Neural cell (in vitro differentiated cells): ENCODE results near the gene SETBP1. TPM values are rescaled to one million over a fixed set of nuclear protein-coding genes. Genes with fewer than 3 reads are reported as not detected.

ENCODE experiments used
- H2AFZ ChIP-seq: fragments of 200-600, 300-800 bp; sonication (generic), shearing (Covaris generic); 2 replicates; pipeline ENCODE4 v1.6.0; 2014; ENCODE audit warnings: low read depth, mild to moderate bottlenecking, antibody characterized with exemption, low read length, moderate library complexity
- H3F3A ChIP-seq: fragments of 200-600 bp; shearing (Covaris generic); 2 replicates; pipeline ENCODE4 v1.6.1; 2016; ENCODE audit warnings: mild to moderate bottlenecking, moderate library complexity, mixed read lengths, antibody characterized with exemption, low read length; ENCODE audit not compliant: insufficient read depth, poor library complexity, severe bottlenecking
- H3K27ac ChIP-seq: fragments of 200-600, 300-800 bp; sonication (generic), shearing (Covaris generic); 2 replicates; pipeline ENCODE4 v1.5.1; 2014; ENCODE audit warnings: mild to moderate bottlenecking, low read length, moderate library complexity
- H3K27me3 ChIP-seq: fragments of 300-800, 200-600 bp; sonication (generic), shearing (Covaris generic); 2 replicates; pipeline ENCODE4 v1.6.0; 2014; ENCODE audit warnings: mild to moderate bottlenecking, low read depth, low read length, moderate library complexity; ENCODE audit not compliant: insufficient read depth
- H3K36me3 ChIP-seq: fragments of 300-800, 200-600 bp; sonication (generic), shearing (Covaris generic); 2 replicates; pipeline ENCODE4 v1.5.1; 2014; ENCODE audit warnings: mild to moderate bottlenecking, antibody characterized with exemption, low read length, moderate library complexity; ENCODE audit not compliant: insufficient read depth
- H3K4me2 ChIP-seq: fragments of 300-800, 200-600 bp; sonication (generic), shearing (Covaris generic); 2 replicates; pipeline ENCODE4 v1.6.0; 2014; ENCODE audit warnings: mild to moderate bottlenecking, low read length
- H3K4me3 ChIP-seq: fragments of 300-800, 200-600 bp; sonication (generic), shearing (Covaris generic); 2 replicates; pipeline ENCODE4 v1.5.1; 2014; ENCODE audit warnings: mild to moderate bottlenecking, low read length, moderate library complexity
- H3K79me2 ChIP-seq: fragments of 200-600 bp; shearing (Covaris generic); replicated peaks from 2 replicates; pipeline ENCODE4 v1.6.0; 2014; ENCODE audit warnings: mild to moderate bottlenecking, low read length, moderate library complexity; ENCODE audit not compliant: insufficient read depth
- H3K9ac ChIP-seq: fragments of 300-800, 200-600 bp; sonication (generic), shearing (Covaris generic); 2 replicates; pipeline ENCODE4 v1.6.1; 2016; ENCODE audit warnings: mild to moderate bottlenecking, low read length, mixed read lengths
- H3K9me2 ChIP-seq: fragments of 200-600 bp; shearing (Covaris generic); 2 replicates; pipeline ENCODE4 v1.6.1; 2016; ENCODE audit warnings: mild to moderate bottlenecking, low read length, mixed read lengths; ENCODE audit not compliant: insufficient read depth
- H3K9me3 ChIP-seq: fragments of 200-600, 300-800 bp; sonication (generic), shearing (Covaris generic); 2 replicates; pipeline ENCODE4 v1.6.1; 2016; ENCODE audit warnings: mild to moderate bottlenecking, mixed run types, low read length, moderate library complexity, mixed read lengths
- H4K20me1 ChIP-seq: fragments of 200-600 bp; shearing (Covaris generic); 2 replicates; pipeline ENCODE4 v1.6.1; 2016; ENCODE audit warnings: mild to moderate bottlenecking, mixed run types; ENCODE audit not compliant: insufficient read depth
- EP300 ChIP-seq: fragments of 450-650 bp; conservative IDR thresholded peaks from 2 replicates; pipeline ENCODE4 v1.6.1; 2014; ENCODE audit warnings: antibody characterized with exemption, mild to moderate bottlenecking, moderate library complexity; ENCODE audit not compliant: poor library complexity, severe bottlenecking
- EZH2 ChIP-seq: fragments of 200-600, 300-800 bp; shearing (Covaris generic), sonication (generic); IDR thresholded peaks from 2 replicates; pipeline ENCODE4 v1.6.1; 2014; ENCODE audit warnings: antibody characterized with exemption, low read length, borderline replicate concordance, mild to moderate bottlenecking; ENCODE audit not compliant: insufficient read depth, poor library complexity, severe bottlenecking
- MXI1 ChIP-seq: fragments of 450-650 bp; conservative IDR thresholded peaks from 2 replicates; pipeline ENCODE4 v1.6.1; 2014; ENCODE audit warnings: antibody characterized with exemption, mild to moderate bottlenecking; ENCODE audit not compliant: poor library complexity, severe bottlenecking
- POLR2AphosphoS5 ChIP-seq: IDR thresholded peaks from 2 replicates; pipeline ENCODE4 v1.6.1; 2012
- RAD21 ChIP-seq: fragments of 450-650 bp; conservative IDR thresholded peaks from 2 replicates; pipeline ENCODE4 v1.6.1; 2014; ENCODE audit warnings: antibody characterized with exemption, mild to moderate bottlenecking, moderate library complexity
- SMC3 ChIP-seq: fragments of 450-650 bp; conservative IDR thresholded peaks from 2 replicates; pipeline ENCODE4 v1.6.1; 2014; ENCODE audit warnings: antibody characterized with exemption, mild to moderate bottlenecking, moderate library complexity; ENCODE audit not compliant: poor library complexity
- TAF1 ChIP-seq: IDR thresholded peaks from 2 replicates; pipeline ENCODE4 v1.6.1; 2012; ENCODE audit warnings: low read depth
- polyA plus RNA-seq: library from polyadenylated mRNA; depleted of rRNA; stranded (reverse); fragments of >200 nt; gene quantifications from 2 replicates; pipeline ENCODE4 v1.2.3, GENCODE V29; 2014
- TF ChIP-seq, protein P1 (sequence below): fragments of 450-650 bp; IDR thresholded peaks from 2 replicates; pipeline ENCODE4 v1.5.1; 2014; ENCODE audit warnings: antibody characterized with exemption, mild to moderate bottlenecking, moderate library complexity; ENCODE audit not compliant: poor library complexity, severe bottlenecking
- TF ChIP-seq, protein P2 (sequence below): IDR thresholded peaks from 2 replicates; pipeline ENCODE4 v1.6.1; 2012; ENCODE audit warnings: borderline replicate concordance

Gene SETBP1
- polyA plus RNA-seq, 1 donor from 2014 or later, result 13.7 TPM

DNA sequence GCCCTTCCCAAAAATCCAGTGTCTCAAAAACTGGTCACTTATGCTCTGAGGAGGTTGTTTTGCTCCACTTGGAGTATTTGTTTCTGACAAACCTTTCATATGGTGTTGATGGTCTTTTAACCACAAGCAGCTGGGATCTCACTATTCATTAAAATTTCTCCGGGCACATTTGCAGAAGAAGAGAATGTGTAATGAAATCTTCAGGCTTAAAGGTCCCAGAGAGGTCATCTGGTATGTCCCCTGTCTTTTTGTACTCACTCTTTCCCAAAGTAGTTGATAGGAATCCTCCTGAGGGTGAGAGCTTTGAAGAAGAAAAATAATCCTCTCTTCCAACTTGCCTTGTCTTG, 430.8 kb downstream of the SETBP1 start:
- H3K79me2 ChIP-seq, result no peaks in the 10 kb centered on the region
- H3K36me3 ChIP-seq, result no peaks in the 10 kb centered on the region
- H3F3A ChIP-seq, result no peaks in the 10 kb centered on the region
- no peak overlapping the region for H2AFZ ChIP-seq
- no peak overlapping the region for H3K27ac ChIP-seq
- no peaks in the 10 kb centered on the region for H3K9me2 ChIP-seq
- TF ChIP-seq, protein P1, sequence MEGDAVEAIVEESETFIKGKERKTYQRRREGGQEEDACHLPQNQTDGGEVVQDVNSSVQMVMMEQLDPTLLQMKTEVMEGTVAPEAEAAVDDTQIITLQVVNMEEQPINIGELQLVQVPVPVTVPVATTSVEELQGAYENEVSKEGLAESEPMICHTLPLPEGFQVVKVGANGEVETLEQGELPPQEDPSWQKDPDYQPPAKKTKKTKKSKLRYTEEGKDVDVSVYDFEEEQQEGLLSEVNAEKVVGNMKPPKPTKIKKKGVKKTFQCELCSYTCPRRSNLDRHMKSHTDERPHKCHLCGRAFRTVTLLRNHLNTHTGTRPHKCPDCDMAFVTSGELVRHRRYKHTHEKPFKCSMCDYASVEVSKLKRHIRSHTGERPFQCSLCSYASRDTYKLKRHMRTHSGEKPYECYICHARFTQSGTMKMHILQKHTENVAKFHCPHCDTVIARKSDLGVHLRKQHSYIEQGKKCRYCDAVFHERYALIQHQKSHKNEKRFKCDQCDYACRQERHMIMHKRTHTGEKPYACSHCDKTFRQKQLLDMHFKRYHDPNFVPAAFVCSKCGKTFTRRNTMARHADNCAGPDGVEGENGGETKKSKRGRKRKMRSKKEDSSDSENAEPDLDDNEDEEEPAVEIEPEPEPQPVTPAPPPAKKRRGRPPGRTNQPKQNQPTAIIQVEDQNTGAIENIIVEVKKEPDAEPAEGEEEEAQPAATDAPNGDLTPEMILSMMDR, result no peak
- no peak for TF ChIP-seq MXI1
- no peak for TF ChIP-seq RAD21
- no peak for TF ChIP-seq TAF1
- TF ChIP-seq SMC3, result no peak
- TF ChIP-seq EZH2, result no peak
- TF ChIP-seq, protein P2, sequence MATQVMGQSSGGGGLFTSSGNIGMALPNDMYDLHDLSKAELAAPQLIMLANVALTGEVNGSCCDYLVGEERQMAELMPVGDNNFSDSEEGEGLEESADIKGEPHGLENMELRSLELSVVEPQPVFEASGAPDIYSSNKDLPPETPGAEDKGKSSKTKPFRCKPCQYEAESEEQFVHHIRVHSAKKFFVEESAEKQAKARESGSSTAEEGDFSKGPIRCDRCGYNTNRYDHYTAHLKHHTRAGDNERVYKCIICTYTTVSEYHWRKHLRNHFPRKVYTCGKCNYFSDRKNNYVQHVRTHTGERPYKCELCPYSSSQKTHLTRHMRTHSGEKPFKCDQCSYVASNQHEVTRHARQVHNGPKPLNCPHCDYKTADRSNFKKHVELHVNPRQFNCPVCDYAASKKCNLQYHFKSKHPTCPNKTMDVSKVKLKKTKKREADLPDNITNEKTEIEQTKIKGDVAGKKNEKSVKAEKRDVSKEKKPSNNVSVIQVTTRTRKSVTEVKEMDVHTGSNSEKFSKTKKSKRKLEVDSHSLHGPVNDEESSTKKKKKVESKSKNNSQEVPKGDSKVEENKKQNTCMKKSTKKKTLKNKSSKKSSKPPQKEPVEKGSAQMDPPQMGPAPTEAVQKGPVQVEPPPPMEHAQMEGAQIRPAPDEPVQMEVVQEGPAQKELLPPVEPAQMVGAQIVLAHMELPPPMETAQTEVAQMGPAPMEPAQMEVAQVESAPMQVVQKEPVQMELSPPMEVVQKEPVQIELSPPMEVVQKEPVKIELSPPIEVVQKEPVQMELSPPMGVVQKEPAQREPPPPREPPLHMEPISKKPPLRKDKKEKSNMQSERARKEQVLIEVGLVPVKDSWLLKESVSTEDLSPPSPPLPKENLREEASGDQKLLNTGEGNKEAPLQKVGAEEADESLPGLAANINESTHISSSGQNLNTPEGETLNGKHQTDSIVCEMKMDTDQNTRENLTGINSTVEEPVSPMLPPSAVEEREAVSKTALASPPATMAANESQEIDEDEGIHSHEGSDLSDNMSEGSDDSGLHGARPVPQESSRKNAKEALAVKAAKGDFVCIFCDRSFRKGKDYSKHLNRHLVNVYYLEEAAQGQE, result no peak
- TF ChIP-seq EP300, result no peak
- TF ChIP-seq POLR2AphosphoS5, result no peak
- H4K20me1 ChIP-seq, result no peaks in the 10 kb centered on the region
- H3K27me3 ChIP-seq, result no peaks in the 10 kb centered on the region
- no peak overlapping the region for H3K9ac ChIP-seq
- no peak overlapping the region for H3K4me3 ChIP-seq
- no peaks in the 10 kb centered on the region for H3K9me3 ChIP-seq
- H3K4me2 ChIP-seq, result no peak overlapping the region

DNA sequence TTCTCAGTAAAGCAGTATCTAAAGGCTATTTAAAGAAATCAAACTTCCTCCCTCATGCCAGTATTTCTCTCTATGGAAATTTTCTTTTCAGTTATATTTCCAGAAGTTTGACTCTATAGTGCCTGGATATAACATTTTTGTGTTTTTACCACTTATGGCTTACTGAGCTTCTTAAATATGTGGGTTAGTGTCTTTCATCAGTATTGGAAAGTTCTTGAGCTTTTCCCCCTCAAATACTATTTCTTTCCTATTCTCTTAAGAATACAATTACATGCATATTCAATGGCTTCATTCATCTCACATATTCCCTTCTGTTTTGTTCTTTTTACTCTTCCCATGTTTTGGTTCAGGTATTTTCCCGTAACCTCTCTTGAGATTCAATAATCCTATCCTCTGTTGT, 432.0 kb downstream of the SETBP1 start:
- Histone ChIP-seq H2AFZ (no peak overlapping the region), H3K9me2 (no peaks in the 10 kb centered on the region), H3K4me2 (no peak overlapping the region), H3K27ac (no peak overlapping the region), H4K20me1 (no peaks in the 10 kb centered on the region), H3K36me3 (no peaks in the 10 kb centered on the region), H3K79me2 (no peaks in the 10 kb centered on the region), H3K27me3 (no peaks in the 10 kb centered on the region), H3K4me3 (no peak overlapping the region), H3K9ac (no peak overlapping the region), H3F3A (no peaks in the 10 kb centered on the region), H3K9me3 (no peaks in the 10 kb centered on the region)
- TF ChIP-seq POLR2AphosphoS5 (no peak), TAF1 (no peak), SMC3 (no peak), RAD21 (no peak), EZH2 (no peak), MXI1 (no peak), EP300 (no peak)
- TF ChIP-seq, protein P1, result no peak
- TF ChIP-seq, protein P2, result no peak
